ENCODE measurements around the gene STOX2. TPM values are rescaled to one million over a fixed set of nuclear protein-coding genes. Genes with fewer than 3 reads are reported as not detected.

The STOX2 gene
- polyA plus RNA-seq, 1 of the 3 experiments (the other 2 are of a cell fraction) = 0.16 TPM

DNA sequence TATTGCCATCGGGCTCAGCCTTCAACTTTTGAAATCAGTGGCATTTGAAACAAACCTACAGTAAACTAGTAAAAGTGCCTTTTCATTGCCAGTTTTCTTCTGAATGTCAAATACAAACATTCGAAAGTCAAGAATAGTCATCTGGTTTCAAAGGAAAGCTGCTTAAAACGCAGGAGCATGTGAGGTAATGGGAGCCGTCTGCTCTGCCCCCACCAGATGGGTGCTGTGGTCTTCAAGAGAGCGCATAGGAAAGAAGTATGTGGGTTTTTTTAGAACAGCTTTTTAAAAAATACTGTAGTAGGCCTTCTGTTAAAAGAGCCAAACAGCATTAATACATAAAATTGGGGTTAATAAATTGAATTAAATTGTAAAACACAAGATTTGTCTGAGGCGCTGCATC lies 88.6 kb downstream of the STOX2 start (continued):
- TF ChIP-seq EZH2phosphoT487 (IDR thresholded peaks at IDR 0.05; ENCODE audit: borderline replicate concordance, low read depth) = no peak
- no peak for TF ChIP-seq FOXJ3 (CRISPR knock-in tag; IDR thresholded peaks at IDR 0.05)
- no peak for TF ChIP-seq GABPA (IDR thresholded peaks at IDR 0.05; ENCODE audit: low read depth)
- TF ChIP-seq, protein P1, sequence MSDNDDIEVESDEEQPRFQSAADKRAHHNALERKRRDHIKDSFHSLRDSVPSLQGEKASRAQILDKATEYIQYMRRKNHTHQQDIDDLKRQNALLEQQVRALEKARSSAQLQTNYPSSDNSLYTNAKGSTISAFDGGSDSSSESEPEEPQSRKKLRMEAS (IDR thresholded peaks at IDR 0.05; ENCODE audit: low read depth) = no peak
- TF ChIP-seq ELF1 (IDR thresholded peaks at IDR 0.05) = no peak

DNA sequence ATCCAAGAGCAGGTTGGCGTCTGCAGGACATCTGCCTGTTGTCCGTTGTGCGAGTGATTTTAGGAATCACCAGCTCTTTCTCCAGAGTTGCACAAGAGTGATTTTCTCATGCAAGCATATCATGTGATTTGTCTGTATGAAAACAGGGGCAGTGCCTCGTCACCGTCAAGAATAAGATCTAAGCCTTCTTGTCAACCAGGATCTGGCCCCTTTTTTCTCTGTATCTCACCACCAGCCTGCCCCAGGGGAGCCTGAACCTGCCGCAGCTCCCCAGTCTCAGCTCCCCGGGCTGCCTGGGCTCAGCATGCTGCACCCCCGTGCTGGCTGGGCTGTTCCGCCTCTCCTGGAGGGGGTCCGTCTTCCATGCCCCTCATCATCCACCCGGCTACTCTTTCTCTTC lies 90.5 kb downstream of the STOX2 start:
- Histone ChIP-seq H3K4me3 (ENCODE audit: low read depth in 2 of 2, low read length in 1 of 2) (no peak overlapping the region), H3K4me2 (no peak overlapping the region), H3K79me2 (ENCODE audit: insufficient read depth) (no peaks in the 10 kb centered on the region), H4K20me1 (ENCODE audit: insufficient read depth) (no peaks in the 10 kb centered on the region), H3K9me3 (no peaks in the 10 kb centered on the region), H3K27ac (ENCODE audit: low read depth in 2 of 2, low read length in 1 of 2) (peak overlapping the region in 1 of 2 experiments; percentile 22; a peak in 2 of 4 replicates), H2AFZ (ENCODE audit: low read depth) (no peak overlapping the region), H3F3A (replicated peaks; ENCODE audit: insufficient read depth) (no peaks in the 10 kb centered on the region), H3K9me2 (no peaks in the 10 kb centered on the region), H3K9ac (no peak overlapping the region), H3K4me1 (ENCODE audit: control insufficient read depth in 1 of 2, insufficient read depth in 2 of 2, low read depth in 1 of 2, low read length in 1 of 2) (peaks cover 0 to 11% of the 10 kb centered on the region in 2 experiments; a peak in 2 of 4 replicates), H3K36me3 (replicated peaks in 1 of 2; ENCODE audit: control insufficient read depth in 1 of 2, insufficient read depth in 2 of 2, low read length in 1 of 2) (peaks cover 0 to 3% of the 10 kb centered on the region in 2 experiments), H3K27me3 (ENCODE audit: insufficient read depth) (no peaks in the 10 kb centered on the region)
- POLR2A ChIA-PET = no interaction called here
- WGBS (ENCODE audit: low lambda C conversion rate) = 86% methylated on average over 11 of the region's 11 CpGs
- TF ChIP-seq, protein P2, sequence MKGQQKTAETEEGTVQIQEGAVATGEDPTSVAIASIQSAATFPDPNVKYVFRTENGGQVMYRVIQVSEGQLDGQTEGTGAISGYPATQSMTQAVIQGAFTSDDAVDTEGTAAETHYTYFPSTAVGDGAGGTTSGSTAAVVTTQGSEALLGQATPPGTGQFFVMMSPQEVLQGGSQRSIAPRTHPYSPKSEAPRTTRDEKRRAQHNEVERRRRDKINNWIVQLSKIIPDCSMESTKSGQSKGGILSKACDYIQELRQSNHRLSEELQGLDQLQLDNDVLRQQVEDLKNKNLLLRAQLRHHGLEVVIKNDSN (IDR thresholded peaks at IDR 0.05; ENCODE audit: borderline replicate concordance, low read depth) = no peak
- no peak for TF ChIP-seq FOXM1 (IDR thresholded peaks at IDR 0.05; ENCODE audit: low read depth)
- no peak for TF ChIP-seq CHD2 (IDR thresholded peaks at IDR 0.05; ENCODE audit: low read length, partially characterized antibody)
- TF ChIP-seq SIN3A (IDR thresholded peaks at IDR 0.05; ENCODE audit: borderline replicate concordance, low read depth, low read length) = no peak
- TF ChIP-seq, protein P3, sequence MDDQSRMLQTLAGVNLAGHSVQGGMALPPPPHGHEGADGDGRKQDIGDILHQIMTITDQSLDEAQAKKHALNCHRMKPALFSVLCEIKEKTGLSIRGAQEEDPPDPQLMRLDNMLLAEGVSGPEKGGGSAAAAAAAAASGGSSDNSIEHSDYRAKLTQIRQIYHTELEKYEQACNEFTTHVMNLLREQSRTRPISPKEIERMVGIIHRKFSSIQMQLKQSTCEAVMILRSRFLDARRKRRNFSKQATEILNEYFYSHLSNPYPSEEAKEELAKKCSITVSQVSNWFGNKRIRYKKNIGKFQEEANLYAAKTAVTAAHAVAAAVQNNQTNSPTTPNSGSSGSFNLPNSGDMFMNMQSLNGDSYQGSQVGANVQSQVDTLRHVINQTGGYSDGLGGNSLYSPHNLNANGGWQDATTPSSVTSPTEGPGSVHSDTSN (IDR thresholded peaks at IDR 0.05) = no peak
- no peak for DNase-seq
- CTCF ChIA-PET = interaction anchor here (1.0 to 1.3 kb wide), 2 partner anchors 26 to 104 kb away, joined by 3 to 7 read pairs; no protein-coding TSS in a partner anchor

DNA sequence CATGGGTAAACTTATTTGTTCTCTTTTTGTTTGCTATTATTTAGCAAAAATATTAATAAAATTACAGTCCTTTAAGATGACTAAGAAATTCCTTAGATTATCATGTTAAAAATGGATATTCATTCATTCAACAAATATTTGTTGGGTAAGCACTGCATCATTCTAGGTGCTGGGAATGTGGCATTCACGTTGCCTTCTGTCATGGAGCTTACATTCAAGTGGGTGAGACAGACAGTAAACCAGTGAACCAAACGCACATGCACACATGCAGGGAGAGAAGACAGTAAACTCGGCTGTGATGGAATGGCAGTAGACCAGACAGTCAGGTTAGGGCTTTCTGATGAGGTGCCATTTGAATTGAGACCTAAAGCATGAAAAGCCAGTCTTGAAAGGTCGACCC lies 91.8 kb downstream of the STOX2 start:
- H2AFZ ChIP-seq (ENCODE audit: low read depth) = no peak overlapping the region
- H3K36me3 ChIP-seq (replicated peaks in 1 of 2; ENCODE audit: control insufficient read depth in 1 of 2, insufficient read depth in 2 of 2, low read length in 1 of 2) = peaks cover 0 to 1% of the 10 kb centered on the region in 2 experiments
- WGBS (ENCODE audit: low lambda C conversion rate) = 57% methylated on average over 4 of the region's 4 CpGs
- no peak for TF ChIP-seq GATA2 (CRISPR knock-in tag; IDR thresholded peaks at IDR 0.05)
- TF ChIP-seq FOSL2 (IDR thresholded peaks at IDR 0.05; ENCODE audit: borderline replicate concordance, low read depth) = 0 out of 2 replicates have a peak, but pooled peaks have one; percentile 6
- peak; percentile 41; the same call in 1 of the 2 replicates for TF ChIP-seq MEF2A (IDR thresholded peaks at IDR 0.05; ENCODE audit: borderline replicate concordance, low read depth)
- no peak for DNase-seq
- H3K9ac ChIP-seq = no peak overlapping the region
- no peaks in the 10 kb centered on the region for H4K20me1 ChIP-seq (ENCODE audit: insufficient read depth)
- H3K27me3 ChIP-seq (ENCODE audit: insufficient read depth) = no peaks in the 10 kb centered on the region
- H3K9me3 ChIP-seq = no peaks in the 10 kb centered on the region
- H3K4me1 ChIP-seq (ENCODE audit: control insufficient read depth in 1 of 2, insufficient read depth in 2 of 2, low read depth in 1 of 2, low read length in 1 of 2) = peaks cover 0 to 11% of the 10 kb centered on the region in 2 experiments; a peak in 2 of 4 replicates
- H3K9me2 ChIP-seq = no peaks in the 10 kb centered on the region
- H3K4me2 ChIP-seq = no peak overlapping the region
- H3K27ac ChIP-seq (ENCODE audit: low read depth in 2 of 2, low read length in 1 of 2) = no peak overlapping the region
- CTCF ChIA-PET = no interaction called here
- no peaks in the 10 kb centered on the region for H3F3A ChIP-seq (replicated peaks; ENCODE audit: insufficient read depth)
- POLR2A ChIA-PET = no interaction called here
- no peak overlapping the region for H3K4me3 ChIP-seq (ENCODE audit: low read depth in 2 of 2, low read length in 1 of 2)
- no peaks in the 10 kb centered on the region for H3K79me2 ChIP-seq (ENCODE audit: insufficient read depth)

Measured in SK-N-SH (cell line).